MG63 (cell line): ENCODE results near the gene PRKCG. TPM values are rescaled to one million over a fixed set of nuclear protein-coding genes. Genes with fewer than 3 reads are reported as not detected.

ENCODE experiments used
- DNase-seq: peaks from one replicate; pipeline ENCODE4 v3.0.0-alpha.2; 2020
- H3K27me3 ChIP-seq: fragments of 250-450 bp; sonication (Bioruptor Pico); 2 replicates; pipeline ENCODE4 v1.5.1; 2020; ENCODE audit warnings: mild to moderate bottlenecking, moderate library complexity
- H3K36me3 ChIP-seq: fragments of 250-450 bp; sonication (Bioruptor Pico); 2 replicates; pipeline ENCODE4 v1.5.1; 2020; ENCODE audit warnings: mild to moderate bottlenecking, moderate library complexity
- H3K4me3 ChIP-seq: fragments of 250-450 bp; sonication (Bioruptor Pico); 2 replicates; pipeline ENCODE4 v1.5.1; 2020; ENCODE audit warnings: mild to moderate bottlenecking, moderate library complexity
- H3K9me3 ChIP-seq: fragments of 250-450 bp; sonication (Bioruptor Pico); 2 replicates; pipeline ENCODE4 v1.5.1; 2020; ENCODE audit warnings: mild to moderate bottlenecking, moderate library complexity
- total RNA-seq: library from RNA; depleted of rRNA; stranded (reverse); fragments of >200 nt; shearing (Covaris generic); gene quantifications from 2 replicates; pipeline ENCODE4 v1.2.3, GENCODE V29; 2014; ENCODE audit warnings: low replicate concordance

The PRKCG gene
- total RNA-seq, 1 experiment from 2014 or later = not detected

DNA sequence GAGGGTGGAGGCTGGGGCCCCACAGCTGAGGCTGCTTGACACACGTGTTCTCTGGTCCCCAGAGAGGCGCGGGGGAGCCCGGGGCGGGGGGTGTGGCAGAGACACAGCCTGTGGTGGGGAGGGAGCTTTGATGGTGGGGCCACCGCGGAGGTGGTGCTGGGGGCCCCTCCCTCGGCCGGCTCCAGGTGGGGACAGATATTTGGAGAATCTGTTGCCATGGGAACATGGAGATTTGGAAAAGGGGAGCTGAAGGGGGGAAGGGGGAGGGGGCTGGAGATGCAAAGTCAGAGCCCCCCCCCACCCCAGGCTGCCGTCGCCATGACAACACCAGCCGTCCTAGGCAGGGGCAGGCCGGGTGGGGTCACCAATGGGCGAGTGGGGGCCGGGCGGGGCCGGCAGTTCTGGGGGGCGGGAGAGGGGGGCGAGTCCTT, 1.2 kb downstream of the PRKCG start:
- Histone ChIP-seq H3K27me3 (peaks cover 56% of the 10 kb centered on the region), H3K36me3 (no peaks in the 10 kb centered on the region), H3K9me3 (no peaks in the 10 kb centered on the region), H3K4me3 (no peak overlapping the region)
- no peak for DNase-seq

DNA sequence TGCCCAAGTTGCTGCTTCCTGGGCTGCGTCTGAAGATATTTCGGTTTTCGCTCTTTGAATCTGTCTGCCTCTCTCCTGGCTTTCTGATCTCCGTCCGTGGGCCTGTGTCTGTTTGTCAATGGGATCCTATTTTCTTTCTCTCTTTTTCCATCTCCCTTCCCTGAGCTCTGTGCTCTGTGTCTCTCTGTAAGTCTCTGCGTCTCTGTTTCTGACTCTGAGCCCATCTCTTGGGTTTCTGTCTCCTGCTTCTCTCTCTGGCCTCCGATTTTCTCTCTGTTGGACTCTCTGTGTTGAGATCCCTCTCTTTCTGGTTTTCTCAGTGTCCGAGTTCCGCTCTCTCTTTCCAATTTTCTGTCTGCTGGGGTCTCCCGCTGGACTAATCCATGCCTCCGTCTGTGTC, 1.7 kb downstream of the PRKCG start:
- Histone ChIP-seq H3K4me3 (no peak overlapping the region), H3K9me3 (no peaks in the 10 kb centered on the region), H3K27me3 (peaks cover 56% of the 10 kb centered on the region), H3K36me3 (no peaks in the 10 kb centered on the region)
- DNase-seq = no peak

DNA sequence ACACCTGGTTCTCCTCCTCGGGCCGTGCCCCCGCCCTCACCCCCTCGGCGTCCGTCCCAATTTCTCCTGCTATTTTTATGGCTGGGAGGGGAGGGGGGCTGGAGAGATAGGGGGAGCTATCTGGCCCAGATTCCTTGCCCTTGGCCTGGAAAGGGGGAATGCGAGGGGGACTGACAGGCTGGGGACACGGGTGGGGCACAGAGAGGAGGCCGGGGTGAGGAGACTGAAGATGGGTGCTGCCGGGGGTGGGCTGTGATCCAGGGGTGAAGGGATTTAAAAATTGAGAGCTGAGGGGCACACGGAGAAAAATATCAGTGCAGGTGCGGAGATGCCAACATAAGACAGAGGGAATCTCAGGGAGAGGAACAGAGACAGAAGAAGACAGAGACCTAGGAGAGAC, 2.3 kb downstream of the PRKCG start:
- H3K27me3 ChIP-seq = peaks cover 56% of the 10 kb centered on the region
- no peak for DNase-seq
- no peaks in the 10 kb centered on the region for H3K9me3 ChIP-seq
- H3K4me3 ChIP-seq = no peak overlapping the region
- no peaks in the 10 kb centered on the region for H3K36me3 ChIP-seq

DNA sequence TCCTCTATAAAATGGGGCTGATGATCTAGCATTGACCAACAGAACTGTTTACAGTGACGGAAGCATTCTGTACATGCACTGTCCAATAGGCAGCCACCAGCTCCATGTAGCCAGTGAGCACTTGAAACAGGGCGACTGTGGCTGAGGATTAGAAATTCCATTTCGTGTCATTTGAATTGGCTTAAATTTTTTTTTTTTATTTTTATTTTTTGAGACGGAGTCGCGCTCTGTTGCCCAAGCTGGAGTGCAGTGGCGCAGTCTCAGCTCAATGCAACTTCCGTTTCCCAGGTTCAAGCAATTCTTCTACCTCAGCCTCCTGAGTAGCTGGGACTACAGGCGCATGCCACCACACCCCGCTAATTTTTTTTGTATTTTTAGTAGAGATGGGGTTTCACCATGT, 3.0 kb downstream of the PRKCG start:
- H3K9me3 ChIP-seq = no peaks in the 10 kb centered on the region
- H3K4me3 ChIP-seq = no peak overlapping the region
- no peaks in the 10 kb centered on the region for H3K36me3 ChIP-seq
- no peak for DNase-seq
- peaks cover 49% of the 10 kb centered on the region for H3K27me3 ChIP-seq

DNA sequence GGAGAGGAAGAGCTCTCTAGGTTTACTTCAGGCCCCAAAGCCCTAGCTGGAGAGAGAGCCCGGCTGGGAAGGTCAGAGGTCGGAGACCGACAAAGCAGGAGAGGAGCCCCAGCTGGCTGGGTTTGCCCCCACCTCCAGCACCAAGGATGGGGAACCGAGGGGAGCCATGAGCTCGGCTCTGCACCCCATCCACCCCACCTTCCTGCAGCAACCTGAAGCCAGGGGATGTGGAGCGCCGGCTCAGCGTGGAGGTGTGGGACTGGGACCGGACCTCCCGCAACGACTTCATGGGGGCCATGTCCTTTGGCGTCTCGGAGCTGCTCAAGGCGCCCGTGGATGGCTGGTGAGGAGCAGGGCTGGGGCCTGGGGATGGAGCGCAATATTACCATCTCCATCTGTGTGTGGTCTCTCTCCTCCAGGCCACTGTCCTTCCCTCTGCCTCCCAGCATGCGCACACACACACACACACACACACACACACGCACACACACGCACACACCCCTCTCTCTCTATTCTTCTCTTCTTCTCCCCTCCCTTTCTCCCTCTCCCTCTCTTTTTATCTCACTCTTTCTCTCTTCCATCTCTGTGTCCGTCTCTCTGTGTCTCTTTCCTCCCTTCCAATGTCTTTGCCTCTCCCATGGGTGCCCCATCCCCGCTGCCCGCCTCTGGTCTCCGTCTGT, 10.4 kb downstream of the PRKCG start:
- Histone ChIP-seq H3K36me3 (no peaks in the 10 kb centered on the region), H3K4me3 (no peak overlapping the region), H3K27me3 (peaks cover 40% of the 10 kb centered on the region), H3K9me3 (no peaks in the 10 kb centered on the region)
- DNase-seq = no peak

DNA sequence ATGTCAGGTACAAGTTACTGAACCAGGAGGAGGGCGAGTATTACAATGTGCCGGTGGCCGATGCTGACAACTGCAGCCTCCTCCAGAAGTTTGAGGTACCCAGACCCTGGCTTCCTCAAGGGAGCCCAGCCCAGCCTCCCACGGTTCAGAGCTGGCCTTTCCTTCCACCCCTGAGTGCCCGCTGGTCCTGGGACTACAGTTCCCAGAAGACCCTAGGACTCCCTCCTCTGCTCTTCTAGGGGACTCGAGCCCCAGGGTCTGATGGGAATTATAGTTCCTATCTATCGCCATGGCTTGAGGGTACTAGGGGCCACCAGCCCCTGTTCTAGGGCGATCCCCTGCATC, 11.0 kb downstream of the PRKCG start:
- peaks cover 43% of the 10 kb centered on the region for H3K27me3 ChIP-seq
- DNase-seq = no peak
- no peaks in the 10 kb centered on the region for H3K36me3 ChIP-seq
- H3K4me3 ChIP-seq = no peak overlapping the region
- H3K9me3 ChIP-seq = no peaks in the 10 kb centered on the region

DNA sequence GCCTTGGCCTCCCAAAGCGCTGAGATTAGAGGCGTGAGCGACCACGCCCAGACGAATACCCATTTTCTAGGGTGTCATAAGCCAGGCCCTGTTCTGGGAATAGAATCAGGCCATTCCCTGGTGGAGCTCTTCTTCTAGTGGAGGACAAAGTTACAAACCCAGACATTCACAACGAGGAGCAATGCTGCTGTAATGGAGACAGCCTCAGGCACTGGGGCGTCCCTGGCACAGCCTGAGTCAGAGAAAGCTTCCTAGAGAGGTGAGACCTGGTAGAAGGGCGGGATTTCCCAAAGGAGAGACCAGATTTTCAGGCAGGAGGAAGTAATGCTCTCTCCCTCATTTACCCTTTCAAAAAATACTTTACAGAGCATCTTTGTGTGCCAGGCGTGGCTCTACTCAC, 12.7 kb downstream of the PRKCG start:
- H3K36me3 ChIP-seq = no peaks in the 10 kb centered on the region
- peaks cover 50% of the 10 kb centered on the region for H3K27me3 ChIP-seq
- no peak overlapping the region for H3K4me3 ChIP-seq
- no peaks in the 10 kb centered on the region for H3K9me3 ChIP-seq
- DNase-seq = no peak

DNA sequence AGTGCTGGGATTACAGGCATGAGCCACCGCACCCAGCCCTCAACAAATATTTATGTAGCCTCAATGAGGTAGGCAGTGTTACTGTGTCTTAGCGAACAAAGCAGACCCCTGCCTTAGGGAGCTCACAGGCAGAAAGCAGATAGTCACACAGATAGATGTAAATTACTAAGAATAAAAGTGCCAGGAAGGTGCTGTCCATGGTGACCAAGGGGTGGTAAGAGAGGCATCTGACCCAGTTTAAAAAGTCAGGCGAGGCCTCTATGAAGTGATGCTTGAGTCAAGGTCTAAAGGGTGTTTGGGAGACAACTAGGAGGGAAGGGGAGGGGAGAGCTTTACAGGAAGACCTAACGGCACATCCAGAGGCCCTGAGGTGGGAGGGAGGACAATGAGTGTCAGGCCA, 14.7 kb downstream of the PRKCG start:
- H3K36me3 ChIP-seq = no peaks in the 10 kb centered on the region
- no peak overlapping the region for H3K4me3 ChIP-seq
- no peak for DNase-seq
- peaks cover 50% of the 10 kb centered on the region for H3K27me3 ChIP-seq
- no peaks in the 10 kb centered on the region for H3K9me3 ChIP-seq

DNA sequence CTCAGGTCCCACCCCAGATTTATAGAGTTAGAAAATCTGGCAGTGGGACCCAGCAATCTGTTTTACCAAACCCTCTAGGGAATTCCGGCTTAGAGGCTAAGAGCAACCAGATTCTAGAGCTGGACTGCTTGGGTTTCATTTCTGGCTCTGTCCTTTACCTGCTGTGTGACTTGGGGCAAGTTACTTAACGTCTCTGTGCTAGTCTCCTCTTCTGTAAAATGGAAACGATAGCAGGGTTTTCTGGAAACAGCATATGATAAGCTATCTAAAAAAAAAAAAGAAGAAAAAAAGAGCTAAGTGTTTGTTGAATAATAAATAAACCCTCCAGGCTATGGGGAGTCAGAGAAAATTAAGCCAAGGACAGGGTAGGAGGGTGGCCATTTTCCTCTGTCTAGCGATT, 15.5 kb downstream of the PRKCG start:
- no peak overlapping the region for H3K4me3 ChIP-seq
- H3K27me3 ChIP-seq = peaks cover 43% of the 10 kb centered on the region
- H3K9me3 ChIP-seq = no peaks in the 10 kb centered on the region
- no peak for DNase-seq
- H3K36me3 ChIP-seq = no peaks in the 10 kb centered on the region

DNA sequence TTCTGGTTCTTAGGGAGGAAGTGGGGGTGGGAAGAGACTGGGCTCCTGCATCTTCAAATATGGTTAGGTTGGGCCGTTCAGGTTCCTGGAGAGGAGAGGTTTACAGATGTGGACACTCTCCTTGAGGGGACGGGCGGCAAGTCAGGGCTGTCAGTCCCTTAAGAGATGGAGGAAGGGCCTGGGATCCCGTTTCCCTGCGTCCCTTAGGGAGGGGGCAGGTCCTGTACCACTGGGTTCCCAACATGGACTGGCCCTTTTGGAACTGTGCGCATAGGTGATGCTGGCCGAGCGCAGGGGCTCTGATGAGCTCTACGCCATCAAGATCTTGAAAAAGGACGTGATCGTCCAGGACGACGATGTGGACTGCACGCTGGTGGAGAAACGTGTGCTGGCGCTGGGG, 16.2 kb downstream of the PRKCG start:
- no peak overlapping the region for H3K4me3 ChIP-seq
- 0 out of 2 replicates have a peak, but pooled peaks cover 2% of the 10 kb centered on the region for H3K9me3 ChIP-seq
- no peak for DNase-seq

DNA sequence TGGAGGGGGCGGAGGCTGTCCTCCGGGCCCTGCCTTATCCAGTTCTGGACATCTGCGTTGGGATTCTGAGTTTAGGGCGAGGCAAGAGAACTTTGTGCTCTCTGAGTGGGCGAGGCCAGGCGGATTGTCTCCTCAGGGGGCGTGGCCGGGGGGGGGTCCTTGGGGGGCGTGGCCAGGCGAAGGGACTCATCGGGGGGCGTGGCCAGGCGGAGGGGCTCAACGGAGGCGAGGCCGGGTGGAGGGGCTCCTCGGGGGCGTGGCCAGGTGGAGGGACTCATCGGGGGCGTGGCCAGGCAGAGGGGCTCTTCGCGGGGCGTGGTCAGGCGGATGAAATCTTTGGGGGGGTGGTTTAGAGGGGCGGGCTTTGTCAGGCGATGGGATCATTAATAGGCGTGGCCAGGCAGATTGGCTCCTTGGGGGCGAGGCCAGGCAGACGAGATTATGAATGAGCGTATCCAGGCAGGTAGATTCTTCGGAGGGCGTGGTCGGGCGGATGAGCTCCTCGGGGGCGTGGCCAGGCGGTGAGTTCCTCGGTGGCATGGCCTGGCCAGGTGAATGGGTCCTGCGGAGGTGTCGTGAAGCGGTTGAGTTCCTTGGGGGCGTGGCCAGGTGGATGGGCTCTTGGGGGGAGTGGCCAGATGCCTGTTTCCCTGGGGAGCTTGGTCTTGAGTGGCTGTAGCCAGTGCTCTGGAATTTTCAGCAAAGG, 16.8 kb downstream of the PRKCG start:
- no peak overlapping the region for H3K4me3 ChIP-seq
- no peaks in the 10 kb centered on the region for H3K36me3 ChIP-seq
- peaks cover 40% of the 10 kb centered on the region for H3K27me3 ChIP-seq
- no peak for DNase-seq
- 0 out of 2 replicates have a peak, but pooled peaks cover 3% of the 10 kb centered on the region for H3K9me3 ChIP-seq

More for the DNA sequence above, 16.2 kb downstream of the PRKCG start:
- no peaks in the 10 kb centered on the region for H3K36me3 ChIP-seq
- peaks cover 40% of the 10 kb centered on the region for H3K27me3 ChIP-seq

DNA sequence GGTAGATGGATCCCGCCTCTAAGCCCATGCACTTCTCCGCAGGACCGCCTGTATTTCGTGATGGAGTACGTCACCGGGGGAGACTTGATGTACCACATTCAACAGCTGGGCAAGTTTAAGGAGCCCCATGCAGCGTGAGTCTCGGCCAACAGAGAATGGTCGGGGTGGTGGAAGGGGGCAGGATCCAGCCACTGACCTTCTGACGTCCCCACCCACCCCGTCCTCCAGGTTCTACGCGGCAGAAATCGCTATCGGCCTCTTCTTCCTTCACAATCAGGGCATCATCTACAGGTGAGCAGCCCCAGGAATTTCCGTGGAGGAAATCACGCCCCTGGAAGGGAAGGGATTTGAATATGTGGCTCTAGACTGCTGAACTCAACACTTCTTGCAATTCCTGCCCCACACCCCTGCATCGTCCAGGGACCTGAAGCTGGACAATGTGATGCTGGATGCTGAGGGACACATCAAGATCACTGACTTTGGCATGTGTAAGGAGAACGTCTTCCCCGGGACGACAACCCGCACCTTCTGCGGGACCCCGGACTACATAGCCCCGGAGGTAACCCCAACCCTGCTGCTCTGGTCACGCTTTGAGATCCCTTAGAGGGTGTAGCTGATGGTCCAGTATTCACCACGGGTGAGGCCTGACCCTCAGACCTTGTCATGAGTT, 18.3 kb downstream of the PRKCG start:
- Histone ChIP-seq H3K27me3 (peaks cover 42% of the 10 kb centered on the region), H3K36me3 (no peaks in the 10 kb centered on the region), H3K9me3 (0 out of 2 replicates have a peak, but pooled peaks cover 3% of the 10 kb centered on the region), H3K4me3 (no peak overlapping the region)
- DNase-seq = no peak

DNA sequence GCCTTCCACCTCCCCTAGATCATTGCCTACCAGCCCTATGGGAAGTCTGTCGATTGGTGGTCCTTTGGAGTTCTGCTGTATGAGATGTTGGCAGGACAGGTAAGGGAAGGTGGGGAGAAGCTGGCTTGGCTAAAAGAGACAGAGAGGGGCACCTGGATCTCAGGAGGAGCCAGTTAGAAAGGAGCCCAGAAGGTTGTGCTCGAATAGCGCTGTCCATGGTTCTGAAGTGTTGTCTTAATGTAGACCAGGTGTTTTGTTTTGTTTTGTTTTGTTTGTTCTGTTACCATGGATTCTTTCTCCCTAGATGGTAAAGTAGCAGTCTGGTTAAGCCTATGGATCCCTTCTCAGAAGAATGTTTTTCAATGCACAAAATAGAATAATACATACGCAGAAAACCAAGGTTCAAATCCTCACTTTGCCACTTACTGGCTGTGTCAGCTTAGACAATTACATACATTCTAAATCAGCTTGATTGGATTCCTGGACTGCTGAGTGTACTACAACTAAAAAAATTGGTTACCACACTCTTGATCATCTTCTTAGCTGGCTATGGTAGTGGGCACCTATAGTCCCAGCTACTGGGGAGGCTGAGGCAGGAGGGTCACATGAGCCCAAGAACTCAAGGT, 21.2 kb downstream of the PRKCG start:
- no peaks in the 10 kb centered on the region for H3K36me3 ChIP-seq
- DNase-seq = no peak
- H3K4me3 ChIP-seq = no peak overlapping the region
- 0 out of 2 replicates have a peak, but pooled peaks cover 3% of the 10 kb centered on the region for H3K9me3 ChIP-seq
- peaks cover 45% of the 10 kb centered on the region for H3K27me3 ChIP-seq

DNA sequence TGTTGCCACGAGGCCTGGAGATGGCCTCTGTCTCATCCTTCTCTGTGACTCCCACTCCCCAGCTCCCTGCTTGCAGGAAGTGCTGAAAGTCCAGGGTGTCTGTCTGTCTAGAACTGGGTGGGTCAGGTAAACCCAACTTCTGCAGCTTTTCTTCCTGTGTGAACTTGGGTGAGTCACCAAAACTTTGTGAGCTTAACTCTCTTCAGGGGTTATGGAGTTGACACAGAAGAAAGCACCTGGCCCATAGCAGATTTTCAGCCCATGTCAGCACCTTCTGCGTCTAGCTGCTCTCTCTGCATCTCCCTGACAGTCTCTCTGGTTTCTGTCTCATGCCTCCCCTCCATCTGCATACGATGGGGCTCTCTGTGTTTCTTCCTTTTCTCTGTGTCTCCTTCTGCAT, 22.9 kb downstream of the PRKCG start:
- no peaks in the 10 kb centered on the region for H3K36me3 ChIP-seq
- H3K9me3 ChIP-seq = 0 out of 2 replicates have a peak, but pooled peaks cover 3% of the 10 kb centered on the region
- no peak overlapping the region for H3K4me3 ChIP-seq
- H3K27me3 ChIP-seq = peaks cover 55% of the 10 kb centered on the region
- DNase-seq = no peak

DNA sequence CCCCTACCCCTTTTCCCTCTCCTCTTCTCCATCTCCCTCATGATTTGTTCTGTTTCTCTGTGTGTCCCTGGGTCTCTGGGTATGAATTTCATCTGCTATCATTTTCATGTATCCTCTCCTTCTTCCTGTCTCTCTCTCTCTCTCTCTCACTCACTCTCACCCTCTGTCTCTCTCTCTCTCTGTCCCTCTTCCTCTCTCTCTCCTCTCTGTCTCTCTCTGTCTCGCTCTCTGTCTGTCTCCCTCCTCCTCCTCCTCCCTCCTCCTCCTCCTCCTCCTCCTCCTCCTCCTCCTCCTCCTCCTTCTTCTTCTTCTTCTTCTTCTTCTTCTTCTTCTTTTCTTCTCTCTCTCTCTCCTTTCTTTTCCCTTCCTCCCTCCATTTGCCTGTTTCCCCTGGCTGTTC, 23.8 kb downstream of the PRKCG start:
- no peak overlapping the region for H3K4me3 ChIP-seq
- peaks cover 60% of the 10 kb centered on the region for H3K27me3 ChIP-seq
- no peak for DNase-seq
- H3K9me3 ChIP-seq = 0 out of 2 replicates have a peak, but pooled peaks cover 3% of the 10 kb centered on the region
- no peaks in the 10 kb centered on the region for H3K36me3 ChIP-seq

DNA sequence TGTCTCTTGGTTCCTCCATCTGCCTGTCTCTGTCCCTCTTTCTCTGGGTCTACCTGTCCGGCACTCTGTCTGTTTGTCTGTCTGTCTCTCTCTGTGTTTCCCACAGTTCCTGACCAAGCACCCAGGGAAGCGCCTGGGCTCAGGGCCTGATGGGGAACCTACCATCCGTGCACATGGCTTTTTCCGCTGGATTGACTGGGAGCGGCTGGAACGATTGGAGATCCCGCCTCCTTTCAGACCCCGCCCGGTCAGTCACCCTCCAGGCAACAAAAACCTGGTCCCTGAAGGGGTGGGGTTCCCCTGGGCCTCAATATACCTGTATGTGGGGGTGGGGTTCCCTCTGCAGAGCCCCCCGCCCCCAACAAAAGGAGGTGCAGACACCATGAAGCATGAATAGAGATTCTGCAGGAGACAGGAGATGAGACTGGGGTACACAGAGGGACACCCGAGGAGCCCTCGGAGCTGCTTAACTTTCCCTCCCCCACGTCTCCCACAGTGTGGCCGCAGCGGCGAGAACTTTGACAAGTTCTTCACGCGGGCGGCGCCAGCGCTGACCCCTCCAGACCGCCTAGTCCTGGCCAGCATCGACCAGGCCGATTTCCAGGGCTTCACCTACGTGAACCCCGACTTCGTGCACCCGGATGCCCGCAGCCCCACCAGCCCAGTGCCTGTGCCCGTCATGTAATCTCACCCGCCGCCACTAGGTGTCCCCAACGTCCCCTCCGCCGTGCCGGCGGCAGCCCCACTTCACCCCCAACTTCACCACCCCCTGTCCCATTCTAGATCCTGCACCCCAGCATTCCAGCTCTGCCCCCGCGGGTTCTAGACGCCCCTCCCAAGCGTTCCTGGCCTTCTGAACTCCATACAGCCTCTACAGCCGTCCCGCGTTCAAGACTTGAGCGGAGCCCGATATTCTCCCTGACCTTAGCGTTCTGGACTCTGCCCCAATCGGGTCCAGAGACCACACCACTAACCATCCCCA, 24.5 kb downstream of the PRKCG start:
- 0 out of 2 replicates have a peak, but pooled peaks cover 3% of the 10 kb centered on the region for H3K9me3 ChIP-seq
- no peak overlapping the region for H3K4me3 ChIP-seq
- no peak for DNase-seq
- no peaks in the 10 kb centered on the region for H3K36me3 ChIP-seq
- H3K27me3 ChIP-seq = peaks cover 65% of the 10 kb centered on the region
